Smooth muscle cell of bladder (primary cell): ENCODE measurements around the gene RPL36. TPM values are rescaled to one million over a fixed set of nuclear protein-coding genes. Genes with fewer than 3 reads are reported as not detected.

ENCODE experiments used
- total RNA-seq: library from RNA; depleted of rRNA; stranded (reverse); fragments of >200 nt; gene quantifications from 2 replicates; pipeline ENCODE4 v1.2.3, GENCODE V29; 2014

The RPL36 gene
- 553 and 660 TPM in 2 replicates for total RNA-seq

DNA sequence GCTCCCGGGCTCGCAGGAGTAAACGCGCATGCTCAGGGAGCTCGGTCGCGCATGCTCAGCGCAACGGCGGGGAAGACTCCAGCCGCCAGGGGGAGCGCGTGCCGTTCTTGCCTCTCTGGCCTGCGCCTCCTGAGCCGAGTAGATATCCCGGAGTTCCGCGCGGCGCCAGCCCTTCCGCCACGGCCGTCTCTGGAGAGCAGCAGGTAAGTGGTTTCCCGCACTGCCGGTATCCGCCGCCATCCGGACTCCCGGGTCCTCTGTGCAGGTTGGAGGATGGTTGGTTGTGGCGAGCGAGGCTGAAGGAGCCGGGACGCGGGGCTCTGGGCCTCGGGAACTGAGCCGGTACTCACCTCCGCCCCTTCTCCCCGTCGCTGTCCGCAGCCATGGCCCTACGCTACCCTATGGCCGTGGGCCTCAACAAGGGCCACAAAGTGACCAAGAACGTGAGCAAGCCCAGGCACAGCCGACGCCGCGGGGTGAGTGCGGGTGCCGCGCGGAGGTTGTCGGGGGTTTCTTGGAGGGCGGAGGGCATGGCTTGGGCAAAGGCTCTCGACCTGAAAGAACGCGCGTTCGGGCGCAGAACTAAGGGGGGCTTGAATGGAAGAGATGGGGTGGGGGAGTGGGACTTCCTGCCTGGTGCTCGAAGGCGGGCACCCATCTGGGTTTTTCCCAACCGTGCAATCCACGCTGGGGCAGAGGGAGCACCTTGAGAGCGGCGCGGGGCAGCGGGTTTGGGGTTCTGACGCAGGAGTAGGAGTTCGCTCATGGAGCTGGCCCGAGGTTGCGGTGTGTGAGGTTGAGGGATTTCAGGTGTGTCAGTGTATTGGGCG is at the start of gene RPL36:
RPL36 (plus strand) TSS at position 171 of the 830 bp plus-strand sequence; CDS start at position 384, 213 bp downstream.

DNA sequence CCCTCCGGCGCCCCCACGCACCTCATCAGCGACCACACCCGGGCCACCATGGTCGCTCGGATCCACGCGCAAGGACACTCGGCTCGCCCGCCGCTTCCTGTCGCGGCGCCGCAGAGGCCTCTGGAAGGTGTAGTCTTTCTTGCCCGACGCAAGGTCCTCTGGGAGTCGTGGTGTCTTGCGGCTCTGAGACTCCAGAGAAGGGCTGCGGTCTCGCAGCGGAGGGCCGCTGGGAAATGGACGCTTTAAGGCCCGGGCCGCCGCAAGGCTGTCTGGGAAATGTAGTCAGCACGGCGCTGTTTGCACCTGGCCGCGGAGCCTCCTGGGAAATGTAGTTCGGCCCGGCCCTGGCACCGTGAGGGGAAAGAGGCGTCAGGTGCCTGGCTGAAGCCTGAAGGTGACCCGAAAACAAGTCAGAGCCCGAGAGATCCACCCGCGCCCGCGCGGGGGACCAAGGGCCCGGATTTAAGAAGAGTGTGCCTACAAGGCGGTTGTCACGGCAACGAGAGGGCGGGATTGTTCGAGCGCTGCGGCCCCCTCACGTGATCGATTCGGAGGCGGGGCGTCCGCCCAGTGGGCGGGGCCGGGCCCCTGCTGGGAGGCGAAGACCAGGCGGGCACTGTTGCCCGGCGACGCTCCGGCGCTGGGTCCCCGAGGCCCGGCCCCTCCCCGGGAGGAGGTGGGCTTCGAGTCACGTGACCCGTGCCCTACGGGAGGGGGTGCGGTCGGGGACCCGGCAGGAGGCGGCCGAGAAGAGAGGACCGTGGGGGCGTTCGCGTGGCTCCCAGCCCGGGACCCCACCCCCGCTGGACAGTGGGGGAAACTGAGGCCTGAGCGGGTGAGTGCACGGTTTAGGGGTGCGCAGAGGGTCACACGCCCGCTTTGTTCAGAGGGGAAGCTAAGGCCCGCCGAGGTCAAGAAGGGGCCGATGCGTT is 9.4 kb upstream of the RPL36 start, which contains the start of the genes HSD11B1L and MICOS13:
HSD11B1L (plus strand) TSS at position 591 of the 932 bp plus-strand sequence. CDS start 3,806 bp downstream, outside the sequence.
MICOS13 (minus strand) TSS at position 80 of the 932 bp plus-strand sequence; CDS start at position 50, 30 bp downstream.

DNA sequence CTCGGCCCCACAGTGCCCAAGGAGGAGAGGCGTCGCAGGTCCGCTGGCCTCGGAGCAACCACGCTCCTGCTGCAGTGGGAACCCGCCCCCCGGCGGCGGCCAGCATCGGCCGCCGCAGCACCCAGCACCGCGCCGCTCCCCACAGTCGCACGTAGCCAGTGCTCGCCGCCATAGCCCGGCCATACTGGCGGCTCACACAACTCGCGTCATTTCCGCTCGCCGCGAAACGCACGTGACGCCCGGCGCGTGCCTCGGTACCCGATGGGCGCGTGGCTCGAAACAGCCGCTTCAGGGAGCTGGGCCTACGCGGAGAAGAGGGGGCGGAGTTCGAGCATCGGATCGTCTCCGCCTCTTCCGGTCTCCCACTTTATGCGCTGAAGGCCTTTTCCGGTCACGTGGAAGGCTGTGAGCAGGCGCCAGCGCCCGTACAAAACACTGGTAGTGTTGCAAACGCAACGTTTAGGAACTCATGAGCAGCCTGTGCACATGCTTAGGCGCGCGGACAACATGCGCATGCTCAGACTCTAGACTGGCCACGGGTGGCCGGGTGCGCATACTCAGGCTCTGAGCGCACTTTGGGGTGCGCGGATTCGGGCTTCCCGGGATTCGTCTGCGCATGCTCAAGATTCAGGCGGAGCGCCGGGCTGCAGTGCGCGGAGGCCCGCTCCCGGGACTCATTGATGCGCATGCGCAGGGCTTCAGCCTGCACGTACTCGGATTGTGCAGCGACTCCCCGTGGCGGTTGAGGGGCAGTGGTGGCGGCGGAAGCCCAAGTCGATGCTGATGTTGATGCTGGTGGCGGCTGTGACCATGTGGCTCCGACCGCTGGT is 30.1 kb downstream of the RPL36 start, which contains the start of the genes CATSPERD and LONP1:
CATSPERD (plus strand) TSS at position 677 of the 830 bp plus-strand sequence; CDS start at position 778, 101 bp downstream.
LONP1 (minus strand) TSS at position 186 of the 830 bp plus-strand sequence; CDS start at position 172, 14 bp downstream.

Other genes with a start within 250 kb of the RPL36 start
- gene ZNRF4, start 234.9 kb upstream of the RPL36 start, total RNA-seq: not detected in 2 replicates
- gene TINCR, start 122.3 kb upstream of the RPL36 start, total RNA-seq: 0.09 and 0.28 TPM in 2 replicates
- 26.5 and 38.3 TPM in 2 replicates for gene SAFB2, start 67.5 kb upstream of the RPL36 start, total RNA-seq
- gene SAFB, start 67.2 kb upstream of the RPL36 start, total RNA-seq: 39.3 and 56.0 TPM in 2 replicates
- 41.6 and 47.9 TPM in 2 replicates for gene MICOS13, start 9.8 kb upstream of the RPL36 start, total RNA-seq
- gene HSD11B1L, start 9.3 kb upstream of the RPL36 start, total RNA-seq: 7.8 and 11.3 TPM in 2 replicates
- 128 and 131 TPM in 2 replicates for gene LONP1, start 29.9 kb downstream of the RPL36 start, total RNA-seq
- not detected in 2 replicates for gene CATSPERD, start 30.3 kb downstream of the RPL36 start, total RNA-seq
- 0.14 and 0.28 TPM in 2 replicates for gene PRR22, start 94.5 kb downstream of the RPL36 start, total RNA-seq
- 19.5 and 28.3 TPM in 2 replicates for gene DUS3L, start 100.9 kb downstream of the RPL36 start, total RNA-seq
- gene NRTN, start 114.8 kb downstream of the RPL36 start, total RNA-seq: 0.14 and 0.18 TPM in 2 replicates
- not detected in 2 replicates for gene FUT6, start 149.4 kb downstream of the RPL36 start, total RNA-seq
- gene FUT3, start 161.2 kb downstream of the RPL36 start, total RNA-seq: not detected in 2 replicates
- gene FUT5, start 180.2 kb downstream of the RPL36 start, total RNA-seq: not detected in 2 replicates
- 254 and 299 TPM in 2 replicates for gene NDUFA11, start 213.5 kb downstream of the RPL36 start, total RNA-seq
- 6.3 and 6.7 TPM in 2 replicates for gene VMAC, start 214.6 kb downstream of the RPL36 start, total RNA-seq
- 3.7 and 6.4 TPM in 2 replicates for gene CAPS, start 224.0 kb downstream of the RPL36 start, total RNA-seq